IMR-90 (cell line): Measurements from ENCODE around the gene HYCC1. TPM values are rescaled to one million over a fixed set of nuclear protein-coding genes. Genes with fewer than 3 reads are reported as not detected.

ENCODE experiments used
- ATAC-seq: fragments of 200-7000 bp; cut with Tn5 transposase; 2 replicates; pipeline ENCODE4 v1.9.1; 2020; ENCODE audit warnings: low read depth, mild to moderate bottlenecking, moderate library complexity
- BruUV-seq: library from RNA; stranded (reverse); fragments of 400-500 nt; replicated peaks from 2 replicates; lab custom pipeline; 2021; lab: Mats Ljungman, UMichigan
- CTCF ChIA-PET: fragments of 300-600 bp; formaldehyde crosslinking; extraction: SDS; loops from one replicate; lab custom pipeline; 2021; ENCODE audit warnings: antibody characterized with exemption; lab: Yijun Ruan, JAX
- POLR2A ChIA-PET: fragments of 300-600 bp; sonication (Branson Sonifier 250); formaldehyde crosslinking; loops from one replicate; lab custom pipeline; 2022; ENCODE audit warnings: antibody characterized with exemption; ENCODE audit not compliant: unreplicated experiment; lab: Charles Lee
- DNase-seq: peaks from one replicate; pipeline ENCODE4 v3.0.0; 2013
- H2AFZ ChIP-seq: replicated peaks from 2 replicates; pipeline ENCODE3; 2013; ENCODE audit warnings: low read length, mild to moderate bottlenecking; ENCODE audit not compliant: poor library complexity
- H2AK5ac ChIP-seq: 2 replicates; pipeline ENCODE4 v1.6.1; 2013; ENCODE audit warnings: low read depth, low read length, inconsistent platforms
- H2AK9ac ChIP-seq: replicated peaks from 2 replicates; pipeline ENCODE3; 2013; ENCODE audit warnings: mild to moderate bottlenecking, low read depth, low read length, moderate library complexity; ENCODE audit not compliant: poor library complexity
- H2BK120ac ChIP-seq: 2 replicates; pipeline ENCODE4 v1.6.1; 2013; ENCODE audit warnings: low read depth, low read length, inconsistent platforms
- H2BK15ac ChIP-seq: 3 replicates; pipeline ENCODE4 v1.6.1; 2013; ENCODE audit warnings: low read depth, low read length, inconsistent platforms
- H2BK20ac ChIP-seq: 2 replicates; pipeline ENCODE4 v1.6.1; 2013; ENCODE audit warnings: low read depth, mild to moderate bottlenecking, inconsistent platforms, low read length, moderate library complexity
- H2BK5ac ChIP-seq: 2 replicates; pipeline ENCODE4 v1.6.1; 2013; ENCODE audit warnings: mild to moderate bottlenecking, low read depth, low read length, inconsistent platforms; ENCODE audit not compliant: poor library complexity, severe bottlenecking
- H3K14ac ChIP-seq: replicated peaks from 2 replicates; pipeline ENCODE4 v1.6.1; 2013; ENCODE audit warnings: low read depth, low read length, inconsistent platforms
- H3K18ac ChIP-seq: 2 replicates; pipeline ENCODE4 v1.6.1; 2013; ENCODE audit warnings: low read depth, low read length, control low read depth
- H3K23ac ChIP-seq: 2 replicates; pipeline ENCODE4 v1.6.1; 2013; ENCODE audit warnings: low read depth, low read length, inconsistent platforms
- H3K27ac ChIP-seq: 2 replicates; pipeline ENCODE4 v1.5.1; 2013; ENCODE audit warnings: mild to moderate bottlenecking, control low read depth, low read length; ENCODE audit not compliant: insufficient read depth
- H3K27me3 ChIP-seq: 2 replicates; pipeline ENCODE4 v1.6.1; 2013; ENCODE audit warnings: low read length; ENCODE audit not compliant: control insufficient read depth, insufficient read depth
- H3K36me3 ChIP-seq: 2 replicates; pipeline ENCODE4 v1.6.1; 2013; ENCODE audit warnings: low read length, mixed read lengths; ENCODE audit not compliant: control insufficient read depth, insufficient read depth
- H3K4ac ChIP-seq: 2 replicates; pipeline ENCODE4 v1.6.1; 2013; ENCODE audit warnings: low read depth, low read length, inconsistent platforms
- H3K4me1 ChIP-seq: 2 replicates; pipeline ENCODE4 v1.6.1; 2013; ENCODE audit warnings: low read length, mixed read lengths; ENCODE audit not compliant: control insufficient read depth, insufficient read depth
- H3K4me2 ChIP-seq: 2 replicates; pipeline ENCODE4 v1.6.1; 2013; ENCODE audit warnings: low read depth, mild to moderate bottlenecking, control low read depth, low read length, moderate library complexity
- H3K4me3 ChIP-seq: 2 replicates; pipeline ENCODE4 v1.5.1; 2013; ENCODE audit warnings: low read depth, mild to moderate bottlenecking, control low read depth, low read length, moderate library complexity; ENCODE audit not compliant: insufficient read depth
- H3K56ac ChIP-seq: 2 replicates; pipeline ENCODE4 v1.6.1; 2013; ENCODE audit warnings: low read length, inconsistent platforms; ENCODE audit not compliant: insufficient read depth; ENCODE audit errors: extremely low read depth
- H3K79me1 ChIP-seq, 2 experiments: 2 replicates each; pipeline ENCODE4 v1.6.1; 2013; ENCODE audit warnings: low read length in 2 of 2, inconsistent platforms in 1 of 2, low read depth in 1 of 2
- H3K9ac ChIP-seq: 2 replicates; pipeline ENCODE4 v1.6.1; 2013; ENCODE audit warnings: low read depth, low read length, control low read depth
- H3K9me1 ChIP-seq: 2 replicates; pipeline ENCODE4 v1.6.1; 2013; ENCODE audit warnings: low read length, inconsistent platforms; ENCODE audit not compliant: insufficient read depth
- H3K9me3 ChIP-seq: 2 replicates; pipeline ENCODE4 v1.6.1; 2013; ENCODE audit warnings: low read length; ENCODE audit not compliant: control insufficient read depth, insufficient read depth
- H4K20me1 ChIP-seq: 2 replicates; pipeline ENCODE4 v1.6.1; 2013; ENCODE audit warnings: low read length, inconsistent platforms; ENCODE audit not compliant: insufficient read depth
- H4K5ac ChIP-seq: 2 replicates; pipeline ENCODE4 v1.6.1; 2013; ENCODE audit warnings: mild to moderate bottlenecking, low read depth, low read length, control low read depth
- H4K8ac ChIP-seq, 2 experiments: 2 replicates each; pipeline ENCODE4 v1.6.1; 2013; ENCODE audit warnings: low read depth in 2 of 2, low read length in 2 of 2, control low read depth in 1 of 2, inconsistent platforms in 1 of 2
- H4K91ac ChIP-seq: 2 replicates; pipeline ENCODE4 v1.6.1; 2013; ENCODE audit warnings: low read depth, low read length, inconsistent platforms; ENCODE audit not compliant: insufficient read depth
- CEBPB ChIP-seq: IDR thresholded peaks from 2 replicates; pipeline ENCODE4 v1.6.1; 2012; ENCODE audit warnings: low read depth, low read length, improper control_type of control experiment
- MAFK ChIP-seq: IDR thresholded peaks from 2 replicates; pipeline ENCODE4 v1.6.1; 2012; ENCODE audit warnings: low read depth, low read length, improper control_type of control experiment
- POLR2A ChIP-seq: IDR thresholded peaks from 2 replicates; pipeline ENCODE4 v1.6.1; 2012; ENCODE audit warnings: mild to moderate bottlenecking, low read depth, low read length
- RFX5 ChIP-seq: IDR thresholded peaks from 2 replicates; pipeline ENCODE4 v1.8.0; 2012; ENCODE audit warnings: low read depth, mild to moderate bottlenecking, low read length, moderate library complexity
- WGBS, 2 experiments: methylation state at CpG; one replicate each; pipeline versions ENCODE4 v1.1.5 to v1.1.7; 2013; ENCODE audit warnings: missing lambda C conversion rate in 2 of 2; ENCODE audit not compliant: insufficient read length in 1 of 2; ENCODE audit errors: extremely low coverage in 2 of 2; 5-methylcytosine and 5-hydroxymethylcytosine counted together
- dilution Hi-C: fragments of 300-500 bp; cut with HindIII; formaldehyde crosslinking; loops from one replicate; pipeline ENCODE4 v1.14.3; 2018; ENCODE audit warnings: low sequenced_read_pairs; ENCODE audit not compliant: unreplicated experiment
- in situ Hi-C: fragments of 300-500 bp; cut with MboI; formaldehyde crosslinking; loops from 3 replicates; pipeline ENCODE4 v1.14.3; 2019; ENCODE audit warnings: low sequenced_read_pairs, inconsistent platforms, mixed read lengths
- intact Hi-C: fragments of 100-400 bp; cut with micrococcal nuclease; formaldehyde crosslinking; loops from 2 replicates; pipeline ENCODE4 v1.10.0; 2022
- polyA plus RNA-seq, 3 experiments: library from polyadenylated mRNA; depleted of rRNA; stranded (reverse); fragments of >200 nt; gene quantifications; 2 replicates each; pipeline ENCODE4 v1.2.3, GENCODE V29; 2012; ENCODE audit warnings: low replicate concordance in 1 of 3
- total RNA-seq: library from RNA; depleted of rRNA; stranded (reverse); fragments of >200 nt; gene quantifications from 2 replicates; pipeline ENCODE4 v1.2.3, GENCODE V29; 2012

The HYCC1 gene
- total and polyA plus RNA-seq, 2 of the 4 experiments (the other 2 are of a cell fraction): 44.1 to 78.3 TPM

GRCh38 chr7:23018750-23019149, 4.8 kb upstream of the HYCC1 start:
- H3K4ac ChIP-seq: no peak overlapping the region
- peaks cover 12% of the 10 kb centered on the region for H3K9me1 ChIP-seq
- H2AK5ac ChIP-seq: no peak overlapping the region
- no peak overlapping the region for H3K4me3 ChIP-seq
- H3K14ac ChIP-seq: no peak overlapping the region
- no peak overlapping the region for H4K8ac ChIP-seq
- no peak overlapping the region for H2BK20ac ChIP-seq
- no peak overlapping the region for H2BK120ac ChIP-seq
- peak; percentile 36 for DNase-seq
- ChIA-PET POLR2A (no interaction called here), CTCF (interaction anchor here (0.9 to 1.5 kb wide), 2 partner anchors 37 to 51 kb away, joined by 3 to 6 read pairs; no protein-coding TSS in a partner anchor)
- no peak overlapping the region for H3K9ac ChIP-seq
- no peaks in the 10 kb centered on the region; the same call in 1 of the 2 replicates for H4K20me1 ChIP-seq
- no peak overlapping the region for H3K56ac ChIP-seq
- no peaks in the 10 kb centered on the region for H3K27me3 ChIP-seq
- peaks cover 15% of the 10 kb centered on the region for H3K4me1 ChIP-seq
- H3K23ac ChIP-seq: no peak overlapping the region
- WGBS, 2 experiments: 100% methylated on average over 3 of the region's 6 CpGs; no CpG with 5 or more reads in 1 of the 2 experiments
- no peaks in the 10 kb centered on the region for H3K36me3 ChIP-seq
- no TSS peak for BruUV-seq
- no peak overlapping the region for H2AFZ ChIP-seq
- no peak overlapping the region for H4K5ac ChIP-seq
- intact Hi-C loops: no loop called here
- H4K91ac ChIP-seq: no peak overlapping the region
- no peaks in the 10 kb centered on the region; the same call in 1 of the 2 replicates for H3K9me3 ChIP-seq
- H2AK9ac ChIP-seq: no peak overlapping the region
- in situ Hi-C loops: no loop called here
- peak overlapping the region; percentile 0; the same call in 1 of the 3 replicates for H2BK15ac ChIP-seq
- dilution Hi-C loops: no loop called here
- no peak overlapping the region for H3K4me2 ChIP-seq
- H3K18ac ChIP-seq: no peak overlapping the region
- H2BK5ac ChIP-seq: no peak overlapping the region
- peaks cover 0 to 8% of the 10 kb centered on the region in 2 experiments; a peak in 2 of 4 replicates for H3K79me1 ChIP-seq
- TF ChIP-seq POLR2A (no peak), RFX5 (no peak), MAFK (no peak), CEBPB (no peak)
- no peak overlapping the region for H3K27ac ChIP-seq
- no peak for ATAC-seq
